GM12874 (cell line): ENCODE results near the gene OR5K4.

Experiments
- CTCF ChIP-seq: IDR thresholded peaks from 2 replicates; pipeline ENCODE4 v1.5.1; 2011; ENCODE audit warnings: low read depth, mild to moderate bottlenecking, control low read depth, low read length, moderate library complexity; ENCODE audit not compliant: insufficient read depth

OR5K4 gene

GRCh38 chr3:98404010-98404409 lies 50.4 kb downstream of the OR5K4 start:
- TF ChIP-seq CTCF, result no peak
